NCI-H1092 treated with DMSO at 0.1 percent for 48 hours (cell line): ENCODE measurements around the gene CCDC50.

ENCODE experiments used
- DNase-seq: peaks from one replicate; lab custom pipeline; 2025; lab: John Stamatoyannopoulos, UW

The CCDC50 gene

DNA sequence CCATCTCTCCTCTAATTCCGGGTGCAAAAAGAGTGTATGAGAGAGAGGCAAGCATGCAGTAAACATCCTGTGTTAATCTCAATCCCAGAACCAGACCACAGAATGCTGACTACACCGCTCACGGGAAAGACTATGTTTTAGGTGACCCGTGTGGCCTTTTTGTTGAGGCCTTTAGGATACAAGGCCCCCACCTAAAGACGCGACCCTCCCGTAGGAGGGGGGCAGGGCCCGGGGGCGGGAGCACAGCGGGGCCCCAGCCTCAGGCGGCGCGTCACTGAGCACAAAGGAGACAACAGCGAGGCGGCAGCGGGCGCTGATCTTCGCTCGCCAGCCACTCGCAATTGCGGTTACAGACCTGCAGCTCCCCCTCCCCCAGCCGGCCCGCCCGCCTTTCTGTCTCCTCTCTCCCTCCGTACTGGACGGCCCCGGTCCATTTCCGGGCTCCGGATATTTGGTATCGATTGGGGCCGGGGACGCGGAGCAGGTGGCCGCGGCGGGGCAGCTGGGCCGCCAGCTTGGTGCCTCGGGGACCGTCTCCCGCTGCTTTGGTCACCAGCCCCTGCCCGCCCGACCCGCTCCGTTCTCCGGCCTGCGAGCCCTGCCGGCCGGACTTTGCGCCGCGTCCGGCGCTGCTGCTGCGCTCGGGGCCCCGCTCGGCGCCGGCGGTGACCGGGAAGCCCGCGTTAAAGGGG, at the start of gene CCDC50:
Gene CCDC50 (plus strand): TSS at position 433 of the 692 bp plus-strand sequence. CDS start 281 bp downstream, outside the sequence.
- peak; percentile 80 for DNase-seq

DNA sequence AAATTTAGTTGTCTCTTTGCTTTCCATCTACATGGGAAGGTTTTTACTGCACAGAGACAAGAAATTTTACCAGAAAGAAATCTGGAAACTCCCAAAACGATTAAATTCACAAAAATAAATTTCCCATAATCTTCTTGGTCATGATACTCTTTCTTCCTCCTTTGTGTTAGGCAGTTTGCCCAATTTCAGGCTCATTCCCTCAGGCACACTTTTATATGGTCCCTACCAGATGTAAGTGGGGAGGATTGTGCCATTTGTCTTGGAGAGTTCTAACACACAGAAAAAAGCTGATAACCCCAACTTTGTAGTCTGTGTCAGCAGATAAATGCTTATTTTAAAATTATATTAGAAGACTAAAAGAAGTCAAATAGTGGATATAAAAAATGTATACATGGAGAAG, 49.1 kb upstream of the CCDC50 start:
- no peak for DNase-seq

- DNase-seq = no peak
Observed at GRCh38 chr3:191280882-191281281, 48.3 kb upstream of the CCDC50 start.

DNA sequence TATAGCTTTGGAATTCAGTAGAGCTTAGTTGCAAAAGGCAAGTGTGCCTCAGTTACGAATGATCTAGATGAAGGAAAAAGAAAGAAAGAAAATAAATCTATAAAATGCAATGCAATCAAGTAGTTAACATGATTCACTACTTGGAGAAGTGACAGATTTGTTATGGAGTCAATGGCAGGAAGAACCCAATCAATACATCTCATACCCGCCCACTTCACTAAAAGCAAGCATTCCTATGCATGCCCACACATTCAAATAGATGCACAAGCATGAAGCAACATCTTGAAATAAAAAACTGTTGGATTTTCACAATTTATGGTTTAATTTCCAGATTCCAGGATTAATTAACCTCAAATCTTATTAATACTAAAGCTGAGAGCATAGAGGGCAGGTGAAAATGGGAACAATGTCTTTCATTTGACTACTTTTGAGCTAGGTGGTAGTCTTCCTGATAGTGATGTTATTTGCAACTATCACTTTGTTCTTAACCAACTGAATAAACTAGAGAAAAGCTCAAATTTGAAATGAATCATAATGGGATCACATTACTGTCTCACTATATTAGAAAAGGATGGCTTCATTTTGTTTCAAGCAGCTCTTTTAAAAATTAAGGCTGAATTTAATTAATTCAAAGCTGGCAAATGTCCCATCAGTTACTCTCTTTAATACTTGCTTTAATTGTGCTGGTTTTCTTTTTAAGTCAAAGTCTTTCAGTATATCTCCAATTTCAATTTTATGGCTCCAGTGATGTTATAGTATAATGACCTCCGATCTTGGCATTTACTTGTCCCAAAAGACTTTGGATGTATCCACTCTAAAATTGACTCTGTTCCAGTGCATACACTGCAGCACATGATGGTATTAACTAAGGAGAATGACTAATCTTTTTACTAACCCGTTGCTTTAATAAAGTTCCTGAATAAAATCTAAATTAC, 46.7 kb upstream of the CCDC50 start:
- no peak for DNase-seq

GRCh38 chr3:191283400-191283799, 45.8 kb upstream of the CCDC50 start:
- no peak for DNase-seq

GRCh38 chr3:191290311-191291025, 38.7 kb upstream of the CCDC50 start:
- DNase-seq = no peak

DNA sequence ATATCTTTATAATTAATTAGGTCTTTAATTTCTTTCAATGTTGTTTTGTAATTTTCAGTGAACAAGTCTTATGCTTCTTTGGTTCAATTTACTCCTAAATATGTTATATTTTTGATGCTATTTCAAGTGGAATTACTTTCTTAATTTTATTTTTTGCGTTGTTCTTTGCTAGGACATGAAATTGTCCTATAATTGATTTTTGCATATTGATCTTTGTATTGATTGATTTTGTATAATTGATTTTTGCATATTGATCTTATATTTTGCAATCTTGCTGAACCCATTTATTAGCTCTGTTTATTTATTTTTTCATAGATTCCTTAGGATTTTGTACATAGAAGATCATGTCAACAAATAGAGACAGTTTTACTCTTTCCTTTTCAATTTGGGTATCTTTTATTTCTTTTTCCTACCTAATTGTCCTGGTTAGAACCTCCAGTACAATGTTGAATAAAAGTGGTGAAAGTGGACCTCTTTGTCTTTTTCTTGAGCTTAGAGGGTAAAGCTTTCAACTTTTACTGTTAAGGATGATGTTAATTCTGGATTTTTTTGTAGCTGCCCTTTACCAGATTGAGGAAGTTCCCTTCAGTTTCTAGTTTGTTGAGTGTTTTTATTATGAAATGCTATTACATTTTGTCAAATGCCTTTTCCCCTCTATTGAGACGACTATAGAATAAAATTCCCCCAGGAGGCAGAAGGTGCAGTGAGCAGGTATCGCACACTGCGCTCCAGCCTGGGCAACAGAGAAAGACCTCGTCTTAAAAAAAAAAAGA, 36.8 kb upstream of the CCDC50 start:
- DNase-seq = no peak

GRCh38 chr3:191294291-191294690, 34.9 kb upstream of the CCDC50 start:
- no peak for DNase-seq

- DNase-seq = no peak
Observed at GRCh38 chr3:191296041-191296541, 33.1 kb upstream of the CCDC50 start.

DNA sequence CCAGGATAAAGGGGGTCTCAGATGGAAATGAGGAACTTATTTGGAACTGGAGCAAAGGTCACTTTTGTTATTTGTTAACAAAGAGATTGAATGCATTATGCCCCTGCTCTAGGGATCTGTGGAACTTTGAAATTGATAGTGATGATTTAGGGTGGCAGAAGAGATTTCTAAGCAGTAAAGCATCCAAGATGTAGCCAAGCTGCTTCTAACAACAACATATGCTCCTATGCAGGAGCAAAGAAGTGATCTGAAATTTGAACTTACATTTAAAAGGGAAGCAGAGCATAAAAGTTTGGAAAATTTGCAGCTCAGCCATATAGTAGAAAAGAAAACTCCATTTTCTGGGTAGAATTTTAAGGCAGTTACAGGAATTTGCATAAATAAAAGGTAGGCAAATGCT, 30.3 kb upstream of the CCDC50 start:
- DNase-seq = no peak

- no peak for DNase-seq
Observed at GRCh38 chr3:191300422-191300821, 28.8 kb upstream of the CCDC50 start.

- DNase-seq = no peak
Observed at GRCh38 chr3:191301017-191301416, 28.2 kb upstream of the CCDC50 start.

DNA sequence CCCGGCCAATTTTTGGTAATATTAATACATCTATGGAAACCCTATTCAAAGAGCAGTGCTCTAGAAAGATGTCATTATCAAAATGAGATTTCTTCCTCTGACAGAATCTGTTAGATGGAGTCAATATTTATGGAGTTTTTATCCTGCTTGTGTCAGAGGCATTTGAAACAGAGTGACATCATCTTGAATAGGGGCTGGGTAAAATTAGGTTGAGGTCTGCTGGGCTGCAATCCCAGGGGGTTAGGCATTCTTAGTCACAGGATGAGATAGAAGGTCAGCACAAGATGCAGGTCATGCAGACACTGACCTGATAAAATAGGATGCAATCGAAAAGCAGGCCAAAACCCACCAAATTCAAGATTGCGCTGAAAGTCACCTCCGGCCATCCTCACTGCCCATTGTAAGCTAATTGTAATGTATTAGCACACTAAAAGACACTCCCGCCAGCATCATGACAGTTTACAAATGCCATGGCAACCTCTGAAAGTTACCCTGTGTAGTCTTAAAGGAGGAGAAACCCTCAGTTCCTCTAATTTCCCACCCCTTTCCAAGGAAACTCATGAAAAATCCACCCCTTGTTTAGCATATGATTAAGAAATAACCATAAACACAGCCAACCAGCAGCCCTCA, 27.3 kb upstream of the CCDC50 start:
- DNase-seq = no peak

GRCh38 chr3:191302451-191302850, 26.7 kb upstream of the CCDC50 start:
- no peak for DNase-seq

- no peak for DNase-seq
Observed at GRCh38 chr3:191303596-191303995, 25.6 kb upstream of the CCDC50 start.

GRCh38 chr3:191306428-191306827, 22.8 kb upstream of the CCDC50 start:
- DNase-seq = no peak

DNA sequence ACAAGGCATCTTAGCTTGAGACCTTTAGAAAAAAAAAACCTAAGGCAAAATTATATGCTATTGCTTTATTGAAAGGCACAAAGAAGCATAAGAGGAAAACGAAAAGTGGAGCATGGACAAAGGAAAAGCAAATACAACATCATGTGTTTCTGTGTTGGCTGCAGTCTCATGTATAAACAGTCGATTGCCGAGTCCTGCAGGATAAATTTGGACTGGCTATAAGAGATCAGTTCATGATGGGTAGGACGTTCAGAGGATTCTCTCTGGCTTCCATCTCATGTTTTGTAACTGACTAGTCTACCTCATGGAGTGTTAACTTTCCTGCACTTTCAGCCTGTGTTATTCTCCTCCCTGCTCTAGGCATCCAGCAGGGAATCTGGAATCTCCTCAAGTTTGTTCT, 21.9 kb upstream of the CCDC50 start:
- no peak for DNase-seq

- no peak for DNase-seq
Observed at GRCh38 chr3:191313296-191313695, 15.9 kb upstream of the CCDC50 start.

GRCh38 chr3:191314109-191314728, 15.0 kb upstream of the CCDC50 start:
- DNase-seq = no peak

DNA sequence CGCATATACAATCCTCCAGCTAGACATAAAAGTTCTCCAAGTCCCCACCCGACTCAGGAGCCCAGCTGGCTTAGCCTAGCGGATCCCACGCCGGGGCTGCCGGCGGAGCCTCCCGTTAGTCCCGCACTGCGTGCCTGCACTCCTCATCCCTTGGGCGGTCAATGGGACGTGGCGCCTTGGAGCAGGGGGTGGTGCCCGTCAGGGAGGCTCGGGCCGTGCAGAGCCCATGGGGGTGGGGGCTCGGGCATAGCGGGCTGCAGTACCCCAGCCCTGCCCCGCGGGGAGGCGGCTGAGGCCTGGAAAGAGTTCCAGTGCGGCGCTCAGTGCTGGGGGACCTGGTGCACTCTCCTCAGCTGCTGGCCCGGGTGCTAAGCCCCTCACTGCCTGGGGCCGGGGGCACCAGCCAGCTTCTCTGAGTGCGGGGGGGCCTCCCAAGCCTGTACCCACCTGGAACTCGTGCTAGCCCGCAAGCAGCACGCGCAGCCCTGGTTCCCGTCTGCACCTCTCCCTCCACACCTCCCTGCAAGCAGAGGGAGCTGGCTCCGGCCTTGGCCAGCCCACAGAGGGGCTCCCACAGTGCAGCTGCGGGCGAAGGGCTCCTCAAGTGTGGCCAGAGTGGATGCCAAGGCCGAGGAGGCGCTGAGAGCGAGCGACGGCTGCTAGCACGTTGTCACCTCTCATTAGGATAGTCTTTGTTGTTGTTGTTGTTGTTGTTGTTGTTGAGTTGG, 12.2 kb upstream of the CCDC50 start:
- DNase-seq = no peak
